Uterus (tissue), 2 donors: ENCODE data around the gene NFE2L3.

Experiments
- CTCF ChIP-seq, 4 experiments: fragments of 200-600 bp in 2 of 4; fragments of 450-650 bp in 2 of 4; sonication (generic) in 2 of 4; IDR thresholded peaks; one replicate each; pipeline ENCODE4 v1.5.1; 2016 to 2019; ENCODE audit warnings: antibody characterized with exemption in 4 of 4, mild to moderate bottlenecking in 2 of 4, moderate library complexity in 1 of 4
- POLR2A ChIP-seq, 2 donors: fragments of 450-650 bp; IDR thresholded peaks; one replicate each; pipeline ENCODE4 v1.6.1; 2016; ENCODE audit warnings: antibody characterized with exemption in 2 of 2, mild to moderate bottlenecking in 1 of 2, moderate library complexity in 1 of 2

DNA sequence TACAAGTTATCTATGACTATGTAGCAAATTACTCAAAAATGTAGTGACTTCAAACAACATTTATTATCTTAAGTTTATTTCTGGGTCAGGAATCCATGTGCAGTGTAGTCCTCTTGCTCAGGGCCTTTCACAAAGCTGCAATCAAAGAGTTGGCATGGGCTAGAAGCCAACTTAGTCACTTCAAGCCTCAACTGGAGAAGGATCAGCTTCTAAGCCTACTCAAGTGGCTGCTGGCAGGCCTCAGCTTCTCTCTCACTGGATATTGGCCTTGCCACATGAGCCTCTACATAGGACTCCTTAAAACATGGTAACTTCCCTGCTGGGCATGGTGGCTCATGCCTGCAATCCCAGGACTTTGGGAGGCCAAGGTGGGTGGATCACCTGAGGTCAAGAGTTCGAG lies 5.0 kb upstream of the NFE2L3 start:
- no peak for TF ChIP-seq CTCF (IDR thresholded peaks at IDR 0.05)
- TF ChIP-seq POLR2A (IDR thresholded peaks at IDR 0.05) = no peak
